Activated effector memory CD4-positive, alpha-beta T cell treated with anti-CD3 and anti-CD28 coated beads, Interleukin-2, amount 50 U/mL, for 16 hours (primary cell): ENCODE data around the gene DNAJC17.

Experiments
- DNase-seq: peaks from one replicate; pipeline ENCODE4 v3.0.0-alpha.2; 2020

DNAJC17 gene, protein sequence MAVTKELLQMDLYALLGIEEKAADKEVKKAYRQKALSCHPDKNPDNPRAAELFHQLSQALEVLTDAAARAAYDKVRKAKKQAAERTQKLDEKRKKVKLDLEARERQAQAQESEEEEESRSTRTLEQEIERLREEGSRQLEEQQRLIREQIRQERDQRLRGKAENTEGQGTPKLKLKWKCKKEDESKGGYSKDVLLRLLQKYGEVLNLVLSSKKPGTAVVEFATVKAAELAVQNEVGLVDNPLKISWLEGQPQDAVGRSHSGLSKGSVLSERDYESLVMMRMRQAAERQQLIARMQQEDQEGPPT

GRCh38 chr15:40807028-40807887, at the start of gene DNAJC17, which contains the start of gene ZFYVE19:
DNAJC17 (minus strand) TSS chr15:40807473; CDS start chr15:40807446, 27 bp downstream.
ZFYVE19 (plus strand) TSS chr15:40807089; CDS start chr15:40807590, 501 bp downstream.
- peak; percentile 98 for DNase-seq

DNA sequence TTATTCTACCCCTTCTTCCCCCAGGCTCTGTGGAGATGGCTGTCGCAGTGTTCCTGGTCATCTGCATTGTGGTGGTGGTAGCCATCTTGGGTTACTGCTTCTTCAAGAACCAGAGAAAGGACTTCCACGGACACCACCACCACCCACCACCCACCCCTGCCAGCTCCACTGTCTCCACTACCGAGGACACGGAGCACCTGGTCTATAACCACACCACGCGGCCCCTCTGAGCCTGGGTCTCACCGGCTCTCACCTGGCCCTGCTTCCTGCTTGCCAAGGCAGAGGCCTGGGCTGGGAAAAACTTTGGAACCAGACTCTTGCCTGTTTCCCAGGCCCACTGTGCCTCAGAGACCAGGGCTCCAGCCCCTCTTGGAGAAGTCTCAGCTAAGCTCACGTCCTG, 49.5 kb upstream of the DNAJC17 start:
- no peak for DNase-seq

GRCh38 chr15:40855706-40856234, 48.5 kb upstream of the DNAJC17 start:
- DNase-seq, result no peak

GRCh38 chr15:40854161-40854560, 46.9 kb upstream of the DNAJC17 start:
- no peak for DNase-seq

DNA sequence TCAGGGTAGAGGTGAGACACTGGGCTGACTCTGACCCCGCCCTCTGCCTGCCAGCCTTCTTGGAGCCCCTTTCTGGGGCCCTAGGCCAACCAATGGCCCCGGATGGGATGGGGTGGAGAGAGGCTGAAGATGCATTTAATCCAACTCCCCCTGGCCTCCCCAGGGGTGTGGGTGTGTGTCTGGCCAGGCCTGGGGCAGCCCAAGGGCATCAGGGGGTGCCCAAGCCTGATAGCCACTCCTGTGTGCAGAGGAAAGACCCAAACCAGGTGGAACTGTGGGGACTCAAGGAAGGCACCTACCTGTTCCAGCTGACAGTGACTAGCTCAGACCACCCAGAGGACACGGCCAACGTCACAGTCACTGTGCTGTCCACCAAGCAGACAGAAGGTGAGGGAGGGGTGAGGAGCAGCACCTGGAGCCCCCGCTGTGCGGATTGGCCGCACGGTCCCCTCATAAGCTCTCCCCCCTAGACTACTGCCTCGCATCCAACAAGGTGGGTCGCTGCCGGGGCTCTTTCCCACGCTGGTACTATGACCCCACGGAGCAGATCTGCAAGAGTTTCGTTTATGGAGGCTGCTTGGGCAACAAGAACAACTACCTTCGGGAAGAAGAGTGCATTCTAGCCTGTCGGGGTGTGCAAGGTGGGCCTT, 46.1 kb upstream of the DNAJC17 start:
- no peak for DNase-seq

GRCh38 chr15:40852529-40852928, 45.3 kb upstream of the DNAJC17 start:
- no peak for DNase-seq

GRCh38 chr15:40850576-40851112, 43.4 kb upstream of the DNAJC17 start:
- DNase-seq, result no peak

DNA sequence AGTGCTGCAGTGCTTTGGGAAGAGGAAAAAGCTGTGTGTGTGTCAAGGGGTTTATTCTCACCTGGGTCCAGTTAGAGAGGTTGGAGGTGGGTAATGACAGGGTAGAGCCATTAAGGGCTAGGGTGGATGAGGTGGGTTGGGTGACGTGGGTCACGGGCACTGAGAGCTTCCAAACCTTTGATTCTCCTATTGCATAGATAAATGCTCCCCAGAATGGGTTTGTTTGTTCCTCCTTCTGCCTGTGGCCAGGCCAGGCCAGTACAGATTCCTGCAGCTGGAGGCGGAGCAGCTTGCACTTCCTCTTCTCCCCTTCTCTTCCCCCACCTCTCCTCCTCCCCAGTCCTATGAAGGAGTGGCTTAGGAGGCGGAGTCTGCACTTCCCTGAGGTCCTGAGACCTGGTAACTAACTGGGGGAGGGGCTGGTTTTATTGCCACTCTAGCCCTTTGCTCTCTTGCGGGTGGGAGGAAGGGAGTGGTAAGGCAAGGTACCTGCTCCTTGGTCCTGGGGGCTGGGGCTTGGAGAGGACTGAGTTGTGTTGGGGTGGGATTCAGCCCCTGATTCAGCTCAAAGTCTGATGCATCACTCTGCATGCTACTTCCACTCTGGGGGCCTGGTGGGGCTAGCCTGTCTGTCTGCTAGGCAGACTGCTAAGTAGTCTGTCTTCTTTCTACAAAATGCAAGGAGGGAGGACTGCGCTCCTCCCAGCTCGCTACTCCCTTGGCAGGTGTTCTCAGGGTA, 40.1 kb upstream of the DNAJC17 start:
- no peak for DNase-seq

DNA sequence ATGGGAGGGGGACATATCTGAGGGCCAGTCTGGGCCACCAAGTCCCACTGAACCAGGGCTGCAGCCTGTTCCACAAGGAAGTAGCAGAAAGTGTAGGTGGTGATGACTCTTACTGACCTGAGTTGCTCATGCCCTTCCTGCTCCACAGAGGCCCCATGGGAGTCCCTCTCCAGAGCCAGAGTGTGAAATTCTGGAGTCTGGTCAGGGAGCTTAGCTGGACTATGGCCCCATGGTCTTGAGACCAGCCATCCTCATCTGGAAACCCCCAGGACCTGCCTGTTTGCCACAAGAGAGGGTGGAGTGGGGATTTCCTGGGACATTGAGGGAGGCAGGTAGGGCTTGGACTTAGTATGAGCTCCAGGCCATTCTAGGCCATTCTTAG, 39.6 kb upstream of the DNAJC17 start:
- no peak for DNase-seq

DNA sequence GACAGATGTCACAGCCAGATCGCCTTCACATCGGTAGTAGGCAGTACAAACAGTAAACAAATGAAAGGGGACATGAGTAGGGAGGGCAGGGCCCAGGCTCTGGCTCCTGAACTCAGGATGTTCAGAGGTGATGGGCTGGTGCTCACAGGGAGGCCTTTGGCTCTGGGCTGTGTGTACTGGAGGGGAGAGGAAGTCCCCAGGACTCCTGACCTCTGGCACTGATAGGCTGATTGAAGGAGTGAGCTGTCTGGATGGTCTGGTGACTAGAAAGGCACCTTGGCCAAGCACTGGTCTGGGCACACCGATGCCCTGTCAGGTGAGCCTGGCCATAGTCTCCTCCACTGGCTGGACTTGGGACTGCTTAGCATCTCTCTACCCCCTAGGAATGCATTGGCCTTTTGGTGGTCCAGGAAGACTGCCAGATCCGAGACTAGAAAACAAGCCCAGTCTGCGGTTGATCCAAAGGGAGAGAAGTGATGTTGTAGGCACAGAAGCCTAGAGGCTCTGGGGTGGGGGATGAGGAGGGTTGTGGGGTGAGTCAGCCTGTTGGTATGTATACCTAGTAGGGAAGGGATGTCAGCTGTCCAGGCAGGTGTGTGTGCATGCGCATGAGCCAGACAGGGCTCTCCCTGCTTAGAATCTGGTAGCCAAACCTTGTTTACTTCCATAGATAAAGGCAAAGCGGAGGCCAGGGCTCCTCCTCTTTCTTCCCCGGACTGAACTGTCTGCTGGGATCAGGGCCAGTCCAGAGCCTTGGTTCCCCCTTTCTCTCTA, 38.4 kb upstream of the DNAJC17 start:
- DNase-seq, result no peak

DNA sequence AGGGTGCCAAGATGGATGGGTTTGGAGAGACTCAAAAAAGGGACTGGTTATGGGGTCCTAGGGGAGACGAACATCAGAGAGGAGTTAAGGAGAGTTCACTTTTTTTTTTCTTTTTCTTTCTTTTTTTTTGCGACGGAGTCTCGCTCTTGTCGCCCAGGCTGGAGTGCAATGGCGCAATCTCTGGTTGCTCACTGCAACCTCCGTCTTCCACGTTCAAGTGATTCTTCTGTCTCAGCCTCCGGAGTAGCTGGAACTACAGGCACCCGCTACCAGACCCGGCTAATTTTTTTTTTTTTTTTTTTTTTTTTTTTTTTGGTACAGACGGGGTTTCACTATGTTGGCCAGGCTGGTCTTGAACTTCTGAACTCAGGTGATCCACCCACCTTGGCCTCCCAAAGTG, 37.8 kb upstream of the DNAJC17 start:
- no peak for DNase-seq

GRCh38 chr15:40844696-40845030, 37.4 kb upstream of the DNAJC17 start:
- peak; percentile 73 for DNase-seq

DNA sequence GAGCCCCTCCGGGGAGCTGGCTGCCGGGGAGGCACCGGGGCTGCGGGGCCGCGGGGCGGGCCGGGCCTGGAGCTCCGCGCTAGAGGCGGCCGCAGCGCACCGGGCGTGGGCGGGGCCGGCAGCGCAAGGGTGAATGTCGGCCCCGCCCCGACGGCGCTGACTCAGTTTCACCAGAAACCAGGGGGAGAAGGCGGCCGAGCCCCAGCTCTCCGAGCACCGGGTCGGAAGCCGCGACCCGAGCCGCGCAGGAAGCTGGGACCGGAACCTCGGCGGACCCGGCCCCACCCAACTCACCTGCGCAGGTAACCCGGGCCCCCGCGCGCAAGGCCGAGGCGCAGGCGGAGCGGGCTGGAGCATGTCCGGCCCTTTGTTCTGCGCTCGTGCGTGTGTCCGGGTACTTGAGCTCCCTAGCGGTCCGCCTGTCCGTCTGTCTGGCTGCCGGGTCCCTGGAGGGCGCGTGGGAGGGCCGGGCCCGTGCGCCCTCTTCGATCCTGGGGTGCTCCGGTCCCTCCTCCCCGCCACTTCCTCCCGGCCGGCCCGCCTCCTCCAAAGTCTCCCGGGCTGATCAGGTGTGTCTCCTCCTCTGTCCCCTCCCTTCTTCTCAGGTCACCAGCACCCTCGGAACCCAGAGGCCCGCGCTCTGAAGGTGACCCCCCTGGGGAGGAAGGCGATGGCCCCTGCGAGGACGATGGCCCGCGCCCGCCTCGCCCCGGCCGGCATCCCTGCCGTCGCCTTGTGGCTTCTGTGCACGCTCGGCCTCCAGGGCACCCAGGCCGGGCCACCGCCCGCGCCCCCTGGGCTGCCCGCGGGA, 36.8 kb upstream of the DNAJC17 start, which contains the start of gene SPINT1:
Gene SPINT1, plus strand, starts transcription at position 164 of the 811 bp plus-strand sequence. Its CDS starts 507 bp downstream, at position 671.
- peak; percentile 90 for DNase-seq

DNA sequence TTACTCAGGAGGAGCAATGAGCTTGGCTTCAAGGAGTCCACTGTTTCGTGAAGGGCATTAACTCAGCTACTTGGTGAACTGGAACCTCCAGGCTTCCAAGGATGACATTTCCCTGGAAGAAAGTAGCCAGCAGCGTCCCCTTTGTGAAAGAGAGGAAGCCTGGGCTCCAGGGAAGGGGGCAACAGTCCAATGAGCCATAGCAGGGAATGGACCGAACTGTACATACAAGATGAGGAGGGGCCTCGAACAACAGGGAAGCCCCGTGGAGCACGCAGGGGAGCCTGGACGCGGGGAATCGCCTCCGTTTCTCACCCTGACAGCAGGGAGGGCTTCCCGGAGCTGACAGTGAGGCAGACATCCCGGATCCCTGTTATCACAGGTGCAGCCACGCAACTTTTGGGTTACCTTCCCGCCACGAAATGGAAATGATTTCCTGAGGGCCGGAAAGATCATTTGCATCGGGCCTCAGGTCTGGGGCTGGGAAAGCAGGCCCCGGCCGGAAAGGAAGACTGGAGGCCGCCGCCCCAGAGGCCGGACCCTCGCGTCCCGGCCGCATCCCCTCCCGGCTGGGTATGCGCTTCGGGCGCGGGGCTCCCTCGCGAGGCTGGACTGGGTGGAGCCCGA, 36.1 kb upstream of the DNAJC17 start:
- DNase-seq, result no peak

- DNase-seq, result no peak
Observed at GRCh38 chr15:40841741-40842140, 34.5 kb upstream of the DNAJC17 start.

- no peak for DNase-seq
Observed at GRCh38 chr15:40838756-40839155, 31.5 kb upstream of the DNAJC17 start.

DNA sequence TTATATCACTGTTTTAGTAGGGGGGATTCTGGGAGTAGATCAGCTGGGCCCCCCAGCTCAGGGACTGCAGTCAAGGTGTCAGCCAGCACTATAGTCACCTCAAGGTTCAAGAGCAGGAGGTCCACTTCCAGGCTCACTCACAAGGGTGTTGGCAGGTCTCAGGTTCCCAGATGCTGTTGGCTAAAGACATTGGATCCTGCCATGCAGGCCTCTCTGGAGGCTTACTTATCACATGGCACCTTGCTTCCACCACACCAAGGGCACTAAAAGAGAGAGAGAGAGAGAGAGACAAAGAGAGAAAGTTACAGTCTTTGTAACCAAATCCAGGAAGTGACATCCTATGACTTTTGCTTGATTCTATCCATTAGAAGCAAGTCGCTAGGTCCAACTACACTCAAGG, 28.7 kb upstream of the DNAJC17 start:
- DNase-seq, result no peak

DNA sequence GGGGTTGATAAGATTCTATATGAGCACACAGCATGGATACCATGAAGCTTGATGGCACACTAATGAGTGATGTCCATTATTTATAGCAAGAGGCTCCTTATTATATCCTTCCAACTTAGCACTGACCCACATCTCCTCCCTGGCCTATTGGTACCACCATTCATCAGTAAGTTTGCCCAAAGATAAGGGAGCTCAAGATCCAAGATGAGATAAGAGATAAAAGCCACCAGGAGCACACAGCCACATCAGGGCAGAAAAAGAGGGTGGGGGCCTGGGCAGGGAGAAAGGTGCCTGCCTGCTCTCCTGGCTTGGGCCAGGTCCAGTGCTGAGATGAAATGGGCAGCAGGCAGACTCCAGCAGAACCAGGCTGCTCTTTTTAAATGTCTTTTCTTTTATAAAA, 25.6 kb upstream of the DNAJC17 start:
- no peak for DNase-seq

DNA sequence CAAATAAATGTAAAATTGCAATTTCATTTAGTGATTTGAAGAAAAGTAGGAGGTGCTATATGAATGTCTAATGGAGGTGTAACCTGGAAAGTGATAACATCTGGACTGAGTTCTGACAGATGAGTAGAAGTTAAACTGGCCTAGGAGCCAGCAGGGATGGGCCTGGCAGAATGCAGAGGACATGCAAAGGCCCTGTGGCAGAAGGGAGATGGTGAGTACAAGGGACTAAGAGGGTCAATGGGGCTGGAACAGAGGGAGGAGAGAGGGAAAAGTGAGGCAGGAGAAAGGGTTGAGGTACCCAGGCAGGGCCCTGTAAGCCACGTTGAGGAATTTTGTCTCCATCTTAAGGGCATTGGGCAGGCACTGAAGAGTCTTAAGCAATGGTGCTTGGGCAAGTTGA, 24.6 kb upstream of the DNAJC17 start:
- no peak for DNase-seq

- DNase-seq, result no peak
Observed at GRCh38 chr15:40830884-40831283, 23.6 kb upstream of the DNAJC17 start.
